ENCODE measurements around the gene RGL1. TPM values are rescaled to one million over a fixed set of nuclear protein-coding genes. Genes with fewer than 3 reads are reported as not detected.

RGL1 gene
- total and polyA plus RNA-seq, 7 donors = 0.93 to 6.8 (median 3.9) TPM

- H3K9me3 ChIP-seq = no peaks in the 10 kb centered on the region
- WGBS, 3 donors = 73 to 85% (median 77%) methylated on average over 3 of the region's 3 CpGs
- H3K27me3 ChIP-seq (ENCODE audit: insufficient read depth in 3 of 3, low read length in 2 of 3) = no peaks in the 10 kb centered on the region
- TF ChIP-seq CTCF (IDR thresholded peaks at IDR 0.05) = no peak
- no peak overlapping the region for H3K4me3 ChIP-seq
- H3K4me1 ChIP-seq = no peaks in the 10 kb centered on the region
- DNase-seq (no peak), ATAC-seq (no peak)
- intact Hi-C loops (cut with DNase I) = no loop called here
- no peak overlapping the region for H3K27ac ChIP-seq
- H3K36me3 ChIP-seq (ENCODE audit: insufficient read depth in 1 of 2, low read depth in 1 of 2) = peaks cover 2 to 5% of the 10 kb centered on the region in 2 donors
Observed at GRCh38 chr1:183975651-183976050, 170.7 kb downstream of the RGL1 start.

- Histone ChIP-seq H3K9me3 (no peaks in the 10 kb centered on the region), H3K27ac (no peak overlapping the region), H3K4me3 (no peak overlapping the region), H3K36me3 (ENCODE audit: insufficient read depth in 1 of 2, low read depth in 1 of 2) (peaks cover 2 to 5% of the 10 kb centered on the region in 2 donors), H3K4me1 (no peaks in the 10 kb centered on the region), H3K27me3 (ENCODE audit: insufficient read depth in 3 of 3, low read length in 2 of 3) (no peaks in the 10 kb centered on the region)
- 73 to 97% (median 94%) methylated on average over 1 to 2 of the region's 2 CpGs for WGBS, 3 donors
- intact Hi-C loops (cut with DNase I) = no loop called here
- TF ChIP-seq CTCF (IDR thresholded peaks at IDR 0.05) = no peak
- ATAC-seq = no peak
- DNase-seq = no peak
Observed at GRCh38 chr1:183977717-183978116, 172.8 kb downstream of the RGL1 start.

Other genes with a start within 250 kb of the RGL1 start
- gene NCF2, start 214.7 kb upstream of the RGL1 start, total RNA-seq = 1 to 10 TPM; 2.3 to 4.3 (median 3.0) TPM
- under 1 TPM; 0.51 to 0.83 (median 0.80) TPM for gene NCF2, start 214.7 kb upstream of the RGL1 start, polyA plus RNA-seq
- gene ARPC5, start 169.3 kb upstream of the RGL1 start, total RNA-seq = 10 to 100 TPM; 11.6 to 17.1 (median 12.7) TPM
- gene ARPC5, start 169.3 kb upstream of the RGL1 start, polyA plus RNA-seq = 10 to 100 TPM; 13.9 to 31.8 (median 16.4) TPM
- gene APOBEC4, start 151.8 kb upstream of the RGL1 start, total RNA-seq = not detected
- not detected for gene APOBEC4, start 151.8 kb upstream of the RGL1 start, polyA plus RNA-seq
- 10 to 100 TPM in 1 of 4 donors, 1 to 10 TPM in 3; 2.1 to 15.5 (median 6.4) TPM for gene COLGALT2, start 232.6 kb downstream of the RGL1 start, total RNA-seq
- gene COLGALT2, start 232.6 kb downstream of the RGL1 start, polyA plus RNA-seq = 1 to 10 TPM in 2 of 3 donors, under 1 TPM in 1; 0.83 to 1.9 (median 1.4) TPM
- 10 to 100 TPM; 21.0 to 32.1 (median 25.0) TPM for gene TSEN15, start 246.6 kb downstream of the RGL1 start, total RNA-seq
- 10 to 100 TPM; 15.9 to 38.7 (median 19.3) TPM for gene TSEN15, start 246.6 kb downstream of the RGL1 start, polyA plus RNA-seq